IPS-NIHi11 (cell line): ENCODE measurements around the gene LVRN.
"Not testable (repeated sequence)": the region's sequence is repeated elsewhere in the genome, so short reads cannot be mapped to it uniquely, and the experiment has no call there.

Experiments used
- DNase-seq: peaks from one replicate; pipeline ENCODE4 v3.0.0; 2012; ENCODE audit warnings: mixed read lengths, low spot score

LVRN gene, protein sequence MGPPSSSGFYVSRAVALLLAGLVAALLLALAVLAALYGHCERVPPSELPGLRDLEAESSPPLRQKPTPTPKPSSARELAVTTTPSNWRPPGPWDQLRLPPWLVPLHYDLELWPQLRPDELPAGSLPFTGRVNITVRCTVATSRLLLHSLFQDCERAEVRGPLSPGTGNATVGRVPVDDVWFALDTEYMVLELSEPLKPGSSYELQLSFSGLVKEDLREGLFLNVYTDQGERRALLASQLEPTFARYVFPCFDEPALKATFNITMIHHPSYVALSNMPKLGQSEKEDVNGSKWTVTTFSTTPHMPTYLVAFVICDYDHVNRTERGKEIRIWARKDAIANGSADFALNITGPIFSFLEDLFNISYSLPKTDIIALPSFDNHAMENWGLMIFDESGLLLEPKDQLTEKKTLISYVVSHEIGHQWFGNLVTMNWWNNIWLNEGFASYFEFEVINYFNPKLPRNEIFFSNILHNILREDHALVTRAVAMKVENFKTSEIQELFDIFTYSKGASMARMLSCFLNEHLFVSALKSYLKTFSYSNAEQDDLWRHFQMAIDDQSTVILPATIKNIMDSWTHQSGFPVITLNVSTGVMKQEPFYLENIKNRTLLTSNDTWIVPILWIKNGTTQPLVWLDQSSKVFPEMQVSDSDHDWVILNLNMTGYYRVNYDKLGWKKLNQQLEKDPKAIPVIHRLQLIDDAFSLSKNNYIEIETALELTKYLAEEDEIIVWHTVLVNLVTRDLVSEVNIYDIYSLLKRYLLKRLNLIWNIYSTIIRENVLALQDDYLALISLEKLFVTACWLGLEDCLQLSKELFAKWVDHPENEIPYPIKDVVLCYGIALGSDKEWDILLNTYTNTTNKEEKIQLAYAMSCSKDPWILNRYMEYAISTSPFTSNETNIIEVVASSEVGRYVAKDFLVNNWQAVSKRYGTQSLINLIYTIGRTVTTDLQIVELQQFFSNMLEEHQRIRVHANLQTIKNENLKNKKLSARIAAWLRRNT

GRCh38 chr5:115962239-115962564 is at the start of gene LVRN:
Gene LVRN (plus strand): TSS chr5:115962475. CDS start chr5:115962618, 143 bp downstream.
- peak; percentile 20 for DNase-seq

DNA sequence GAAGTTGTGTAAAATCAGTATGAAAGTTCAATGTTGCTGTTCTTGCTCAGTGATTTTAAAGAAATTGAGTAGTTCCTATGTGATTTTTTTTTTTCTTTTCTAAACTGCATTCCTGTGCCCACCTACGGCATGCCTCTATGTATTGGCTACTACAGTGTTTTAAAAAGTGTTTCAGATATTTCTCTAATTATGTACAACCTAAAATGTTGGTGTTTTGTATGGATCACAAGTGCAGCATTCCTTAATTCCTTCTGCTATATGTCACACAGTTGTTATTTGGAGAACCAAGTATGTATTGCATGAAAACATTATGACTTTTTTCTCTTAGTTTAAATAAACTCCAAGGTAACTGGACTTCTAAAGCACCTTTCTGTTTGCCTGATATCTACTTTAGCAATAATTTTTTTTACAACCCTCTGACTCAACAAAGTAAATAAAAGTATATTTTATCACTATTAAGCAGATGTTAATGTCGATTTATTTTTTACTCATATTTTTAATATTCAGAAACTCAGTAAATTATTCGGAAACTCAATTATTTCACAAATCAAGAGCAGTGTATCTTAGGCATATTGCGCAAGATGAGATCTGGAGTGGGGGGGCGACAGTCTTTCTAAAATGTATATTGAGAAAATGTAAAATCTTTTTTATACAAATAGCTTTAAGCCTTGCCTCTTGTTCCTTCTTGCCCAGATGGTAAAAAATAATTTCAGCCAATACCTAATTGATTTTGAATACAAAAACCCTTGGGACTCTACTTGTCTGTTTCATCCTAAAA is 48.5 kb upstream of the LVRN start:
- not testable (repeated sequence) for DNase-seq

DNA sequence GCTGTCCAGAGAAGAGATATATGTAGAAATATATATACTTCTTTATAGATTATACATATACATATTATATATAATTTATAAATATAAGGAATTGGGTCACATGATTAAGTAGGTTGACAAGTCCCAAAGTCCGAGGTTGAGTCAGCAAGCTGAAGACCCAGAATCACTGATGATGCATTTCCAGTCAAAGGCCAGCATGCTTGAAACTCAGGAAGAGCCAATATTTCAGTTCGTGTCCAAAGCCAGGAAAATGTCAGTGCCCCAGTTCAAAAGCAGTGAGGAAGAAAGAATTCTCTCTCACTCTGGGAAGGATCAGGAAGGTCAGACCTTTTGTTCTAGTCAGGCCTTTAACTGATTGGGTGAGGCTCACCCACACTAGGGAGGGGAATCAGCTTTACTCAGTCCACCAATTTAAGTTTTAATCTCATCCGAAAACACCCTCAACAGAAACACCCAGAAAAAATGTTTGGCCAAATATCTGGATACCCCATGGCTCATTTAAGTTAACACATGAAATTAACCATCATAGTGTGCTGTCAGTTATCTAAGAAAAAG is 42.0 kb upstream of the LVRN start:
- DNase-seq: no peak

- not testable (repeated sequence) for DNase-seq
Measured at GRCh38 chr5:115928578-115929407, 33.5 kb upstream of the LVRN start.

DNA sequence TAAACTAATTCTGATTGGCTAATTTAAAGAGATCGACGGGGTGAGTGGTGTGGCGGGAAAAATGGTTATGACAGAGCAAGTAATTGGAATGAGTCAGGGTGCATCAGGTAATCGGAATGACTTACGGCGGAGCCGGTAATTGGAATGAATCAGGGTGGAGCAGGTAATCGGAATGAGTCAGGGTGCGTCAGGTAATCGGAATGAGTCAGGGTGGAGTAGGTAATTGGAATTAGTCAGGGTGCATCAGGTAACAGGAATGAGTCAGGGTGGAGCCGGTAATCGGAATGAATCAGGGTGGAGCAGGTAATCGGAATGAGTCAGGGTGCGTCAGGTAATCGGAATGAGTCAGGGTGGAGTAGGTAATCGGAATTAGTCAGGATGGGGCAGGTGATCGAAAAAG is 32.1 kb upstream of the LVRN start:
- DNase-seq: not testable (repeated sequence)

DNA sequence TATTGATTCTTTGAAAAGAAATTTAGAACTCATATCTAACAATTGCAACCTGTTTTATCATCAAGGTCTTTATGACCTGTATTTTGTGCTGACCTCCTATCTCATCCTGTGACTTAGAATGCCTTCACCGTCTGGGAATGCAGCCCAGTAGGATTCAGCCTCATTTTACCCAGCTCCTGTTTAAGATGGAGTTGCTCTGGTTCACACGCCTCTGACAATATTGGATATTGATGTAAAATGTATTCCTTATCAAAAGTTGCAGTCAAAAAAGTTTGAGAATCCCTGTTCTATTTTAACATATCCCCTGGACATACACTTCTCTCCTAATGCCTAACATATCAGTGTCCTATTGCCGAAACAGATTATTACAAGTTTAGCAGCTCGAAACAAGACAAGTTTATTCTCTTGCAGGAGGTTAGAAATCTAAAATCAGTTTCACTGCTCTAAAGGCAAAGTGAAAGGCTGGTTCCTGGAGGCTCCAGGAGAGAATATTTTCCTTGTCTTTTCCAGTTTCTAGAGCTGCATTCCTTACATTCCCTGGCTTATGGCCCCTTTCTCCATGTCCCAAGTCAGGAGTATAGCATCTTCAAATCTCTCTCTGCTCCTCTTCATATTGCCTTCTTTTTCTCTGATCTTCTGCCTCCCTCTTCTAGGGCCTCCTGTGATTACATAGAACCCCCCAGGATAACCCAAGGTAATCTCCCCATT is 31.5 kb upstream of the LVRN start:
- no peak for DNase-seq

DNA sequence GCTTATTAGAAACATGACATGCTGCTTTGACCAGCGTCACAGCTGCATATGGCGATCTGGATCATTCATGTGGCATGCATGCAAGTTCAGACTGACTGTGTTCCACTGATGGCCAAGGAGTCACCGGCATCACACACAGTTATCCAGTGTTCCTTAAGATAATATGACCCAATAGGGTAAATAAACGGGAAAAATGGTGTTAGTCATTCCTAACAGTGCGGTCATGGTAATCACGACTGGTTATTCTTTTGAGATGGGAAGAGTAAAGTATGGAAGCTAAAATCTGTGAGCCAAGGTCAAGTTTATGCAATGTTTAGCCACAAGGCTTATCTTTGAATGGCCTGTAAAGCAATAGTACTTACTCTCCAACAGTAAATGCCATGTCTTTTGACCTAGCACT is 29.3 kb upstream of the LVRN start:
- DNase-seq: no peak

DNA sequence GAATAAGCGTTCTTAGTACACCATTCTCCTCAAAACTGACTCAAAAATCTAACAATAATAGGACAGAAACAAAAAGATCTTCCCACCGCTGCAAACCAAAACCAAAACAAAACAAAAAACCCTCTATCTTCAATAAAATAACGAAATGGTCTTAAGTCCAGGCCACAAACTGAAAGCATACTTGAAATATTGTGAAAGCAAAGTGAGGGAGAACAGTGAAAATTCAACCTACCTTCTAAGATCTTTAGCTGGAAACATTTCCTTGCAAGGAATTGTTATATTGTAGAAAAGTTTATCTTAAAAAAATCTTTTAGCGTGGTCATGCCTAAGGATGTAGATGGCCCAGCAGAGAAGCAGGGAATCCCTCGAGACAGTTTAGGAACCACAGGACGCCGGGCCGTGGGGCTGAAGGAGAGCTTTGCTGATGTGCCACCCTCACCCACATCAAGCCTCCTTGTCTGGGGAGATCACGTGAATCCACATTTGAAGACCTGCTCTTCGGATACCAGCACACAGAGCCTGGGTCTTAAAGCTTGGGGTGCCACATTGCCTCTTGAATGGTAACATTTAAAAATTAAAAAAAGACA is 27.8 kb upstream of the LVRN start:
- no peak for DNase-seq

DNA sequence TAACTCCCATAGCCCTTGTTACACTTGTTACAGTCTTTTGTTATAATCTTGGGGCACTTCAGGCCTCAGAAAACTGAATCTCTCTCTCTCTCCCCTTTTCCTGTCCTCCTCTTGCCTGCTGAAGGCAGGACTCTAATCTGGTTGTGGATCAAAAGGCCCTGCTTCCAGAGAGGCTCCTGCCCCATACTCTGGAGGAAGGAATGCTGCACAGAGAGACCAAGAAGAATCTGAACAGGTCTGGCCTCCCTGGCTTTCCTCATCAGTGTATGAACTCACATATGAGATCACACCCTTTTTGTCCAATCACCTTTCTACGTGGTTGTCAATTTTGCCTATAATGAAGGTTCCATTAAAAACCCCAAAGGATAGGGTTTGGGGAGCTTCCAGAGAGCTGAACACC is 26.2 kb upstream of the LVRN start:
- no peak for DNase-seq

GRCh38 chr5:115939059-115939458 is 23.2 kb upstream of the LVRN start:
- DNase-seq: no peak

DNA sequence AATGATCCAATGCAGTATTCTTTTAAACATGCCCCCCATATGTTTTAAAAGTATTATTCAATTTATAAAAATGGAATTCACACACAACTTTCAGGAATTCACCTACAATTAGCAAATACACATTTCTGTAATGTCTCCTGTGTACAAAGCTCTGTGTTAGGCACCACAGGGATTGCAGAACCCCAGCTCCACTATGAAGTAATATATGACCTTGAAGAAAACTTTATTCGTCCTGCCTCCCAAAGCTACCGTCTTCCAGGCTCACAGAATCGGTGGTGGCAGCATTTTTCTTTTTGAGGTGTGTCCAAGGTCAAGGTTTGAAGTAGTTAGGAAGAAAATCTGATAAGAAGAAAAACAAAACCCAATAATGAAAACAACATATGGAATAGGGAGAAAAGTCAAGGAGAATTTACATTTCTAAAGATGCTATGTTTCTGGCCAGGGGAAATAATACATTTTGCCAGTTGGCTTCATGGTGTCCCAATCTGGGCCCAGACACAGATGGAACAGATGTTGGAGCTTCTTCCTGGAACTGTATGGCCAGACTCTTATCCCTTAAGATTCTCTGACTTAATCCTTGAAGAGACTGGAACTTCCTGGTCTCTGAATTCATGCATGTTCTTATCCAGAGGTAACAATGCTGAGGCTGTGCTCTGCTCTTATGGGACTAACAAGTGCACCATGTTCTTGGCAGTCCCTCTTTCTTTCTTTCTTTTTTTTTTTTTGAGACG is 22.0 kb upstream of the LVRN start:
- DNase-seq: no peak

GRCh38 chr5:115941051-115941675 is 21.1 kb upstream of the LVRN start:
- no peak for DNase-seq

GRCh38 chr5:115944501-115944900 is 17.8 kb upstream of the LVRN start:
- no peak for DNase-seq

- DNase-seq: no peak
Measured at GRCh38 chr5:115946655-115947054, 15.6 kb upstream of the LVRN start.

DNA sequence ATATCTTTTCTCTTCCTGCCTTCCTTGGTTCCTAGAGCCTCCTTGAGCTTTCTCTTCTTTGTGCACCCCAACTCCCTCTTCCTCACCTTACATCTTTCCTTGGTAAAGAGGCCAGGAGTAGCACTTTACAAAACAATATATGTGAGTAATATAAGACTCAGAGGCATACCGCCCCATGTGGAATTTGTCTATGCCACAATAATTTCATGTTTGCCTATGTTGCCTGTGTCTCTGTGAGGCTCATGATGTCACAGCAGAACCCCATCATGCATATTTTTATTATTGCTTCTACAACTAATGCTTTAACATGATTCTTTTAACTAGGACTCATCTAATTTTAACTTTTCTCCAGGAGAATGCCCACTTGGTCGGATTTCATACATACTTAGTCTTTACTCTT is 15.0 kb upstream of the LVRN start:
- DNase-seq: no peak

DNA sequence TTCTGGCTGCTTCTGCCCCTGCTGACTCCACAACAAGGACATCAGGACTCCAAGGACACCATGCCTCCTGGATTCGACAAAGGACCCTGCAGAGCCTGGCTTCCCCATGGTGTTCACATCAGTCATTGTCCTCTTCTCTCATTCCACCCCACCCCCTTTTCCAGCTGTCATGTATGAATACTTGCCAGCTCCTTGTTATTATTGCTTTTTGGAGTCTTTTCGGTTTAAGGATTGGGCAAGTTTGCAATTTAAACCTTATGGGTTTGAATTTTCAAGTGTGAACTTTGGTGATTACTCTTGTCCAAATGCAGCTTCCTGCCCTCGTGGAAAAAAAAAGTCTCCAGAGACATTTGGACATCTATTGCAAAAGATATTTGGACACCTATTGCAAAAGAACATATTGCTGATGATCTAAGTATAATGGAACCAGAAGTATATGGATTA is 14.2 kb upstream of the LVRN start:
- no peak for DNase-seq

DNA sequence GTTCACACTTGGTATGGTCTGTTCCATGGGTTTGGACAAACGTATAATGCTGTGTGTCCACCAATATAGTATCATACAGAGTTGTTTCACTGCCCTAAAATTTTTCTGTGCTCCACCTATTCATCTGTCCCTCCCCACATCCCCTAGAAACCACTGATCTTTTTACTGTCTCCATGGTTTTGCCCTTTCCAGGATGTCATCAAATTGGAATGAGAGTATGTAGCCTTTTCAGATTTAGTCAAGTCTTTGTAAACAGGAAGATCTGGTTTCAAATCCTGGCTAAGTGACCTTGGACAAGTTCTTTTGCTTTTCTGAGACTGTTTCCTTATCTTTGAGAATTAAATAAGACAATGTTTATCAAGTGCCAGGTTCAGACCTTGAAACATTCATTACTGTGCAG is 13.2 kb upstream of the LVRN start:
- DNase-seq: no peak

GRCh38 chr5:115952588-115952987 is 9.7 kb upstream of the LVRN start:
- no peak for DNase-seq

GRCh38 chr5:115954144-115954543 is 8.1 kb upstream of the LVRN start:
- no peak for DNase-seq
